Measurements from ENCODE around the gene ATG7. TPM values are rescaled to one million over a fixed set of nuclear protein-coding genes. Genes with fewer than 3 reads are reported as not detected.
"Not testable (repeated sequence)": the region's sequence is repeated elsewhere in the genome, so short reads cannot be mapped to it uniquely, and the experiment has no call there.

The ATG7 gene
- total RNA-seq, 2 experiments from 2014 or later: 28.3 to 38.2 TPM

DNA sequence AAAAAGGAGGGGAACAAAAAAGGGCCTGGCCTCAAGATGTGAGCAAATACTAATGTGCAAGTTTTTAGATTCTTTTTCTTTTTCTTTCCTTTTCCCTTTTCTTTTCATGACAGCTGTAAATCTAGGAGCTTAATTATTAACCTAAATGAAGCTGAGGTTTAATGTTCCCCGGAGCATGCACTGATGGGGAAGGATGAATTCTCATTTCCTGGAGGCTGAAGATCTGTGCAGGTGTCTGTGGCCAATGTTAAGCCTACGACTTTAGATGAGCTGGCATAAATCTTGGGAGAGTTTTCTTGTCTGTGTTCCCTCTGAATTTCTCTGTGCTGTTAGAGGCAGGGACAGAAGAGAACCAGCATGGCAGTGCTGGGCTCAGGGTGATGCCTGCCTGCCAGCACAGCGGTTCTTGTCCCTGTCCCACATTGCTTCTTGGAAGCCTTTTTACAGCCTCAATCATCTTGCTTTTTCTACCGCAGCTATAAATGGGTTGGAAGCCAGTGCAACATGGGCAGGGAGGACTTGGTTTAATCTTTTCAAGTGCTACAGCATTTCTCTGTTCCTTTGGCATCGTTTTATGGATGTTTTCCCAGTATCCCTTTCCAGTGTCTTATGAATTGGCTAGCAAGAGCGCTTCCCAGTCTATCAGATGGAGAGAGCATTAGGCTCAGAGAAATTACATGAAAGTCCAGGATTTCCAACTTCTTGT is 119.1 kb downstream of the ATG7 start:
- H3K9me3 Mint-ChIP-seq (ENCODE audit: low read depth): no peaks in the 10 kb centered on the region
- DNase-seq (no peak), ATAC-seq (no peak)
- H3K36me3 Mint-ChIP-seq: no peaks in the 10 kb centered on the region
- no peaks in the 10 kb centered on the region for H3K27me3 Mint-ChIP-seq
- H3K4me3 Mint-ChIP-seq: no peak overlapping the region
- H3K4me1 Mint-ChIP-seq: peaks cover 10% of the 10 kb centered on the region
- CTCF ChIA-PET: interaction anchor here (0.8 to 2.3 kb wide), 3 partner anchors 11 to 439 kb away, joined by 3 to 13 read pairs (median 3); no protein-coding TSS in a partner anchor
- H3K27ac Mint-ChIP-seq: no peak overlapping the region

DNA sequence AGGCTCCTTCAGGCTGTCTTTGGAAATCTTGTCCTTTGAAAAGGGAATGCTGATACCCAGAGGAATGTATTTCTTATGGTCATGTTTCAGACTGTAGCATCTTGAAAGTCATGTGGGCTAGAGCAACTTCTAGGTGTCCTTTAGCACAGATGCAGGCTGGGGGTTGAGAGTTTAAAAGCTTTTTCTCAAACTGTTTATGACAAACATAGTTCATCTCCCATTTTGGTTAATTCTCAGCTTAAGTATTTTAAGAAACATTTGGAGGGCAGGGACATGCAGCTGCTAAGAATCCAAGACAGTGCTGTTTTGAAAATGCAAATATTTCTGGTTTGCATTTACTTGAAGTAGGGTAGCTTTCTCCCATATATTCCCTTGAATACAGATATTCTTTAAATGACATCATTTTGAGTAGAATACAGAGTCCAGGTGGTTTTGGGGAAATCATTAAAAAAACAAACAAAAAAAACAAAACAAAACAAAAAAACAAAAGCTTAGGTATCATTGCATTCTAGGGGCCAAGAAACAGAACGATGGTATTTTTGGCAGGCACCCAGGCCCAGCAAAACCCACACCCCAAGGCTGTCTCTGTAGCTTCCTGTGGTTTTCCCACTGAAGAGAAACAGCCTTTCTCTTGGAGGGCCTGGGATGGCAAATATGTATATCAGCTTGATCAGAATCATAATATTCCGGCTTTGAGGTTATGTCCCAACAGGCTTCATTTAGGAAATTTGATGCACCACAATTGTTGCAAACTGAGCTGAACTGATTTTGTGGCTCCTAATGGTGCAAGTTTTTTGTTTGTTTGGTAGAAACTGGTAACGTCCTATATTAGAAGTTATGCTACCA is 120.0 kb downstream of the ATG7 start:
- peaks cover 10% of the 10 kb centered on the region for H3K4me1 Mint-ChIP-seq
- ATAC-seq: no peak
- no peak overlapping the region for H3K27ac Mint-ChIP-seq
- H3K9me3 Mint-ChIP-seq (ENCODE audit: low read depth): no peaks in the 10 kb centered on the region
- H3K4me3 Mint-ChIP-seq: no peak overlapping the region
- no peak for DNase-seq
- no peaks in the 10 kb centered on the region for H3K27me3 Mint-ChIP-seq
- H3K36me3 Mint-ChIP-seq: no peaks in the 10 kb centered on the region
- CTCF ChIA-PET: interaction anchor here (0.8 to 2.3 kb wide), 2 partner anchors 12 to 438 kb away, joined by 3 to 13 read pairs; no protein-coding TSS in a partner anchor

DNA sequence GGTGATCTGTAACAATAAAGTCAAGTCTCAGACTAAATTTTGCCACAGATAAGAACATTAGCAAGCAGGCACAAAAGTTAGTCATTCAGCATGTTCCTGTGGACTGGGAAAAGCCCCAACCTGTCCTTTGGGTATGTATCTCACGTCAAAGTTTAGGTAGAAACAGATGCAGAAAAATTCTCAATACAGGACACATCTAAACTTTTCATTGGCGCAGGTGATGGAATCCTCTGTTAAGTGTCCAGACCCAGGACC is 120.6 kb downstream of the ATG7 start:
- no peaks in the 10 kb centered on the region for H3K36me3 Mint-ChIP-seq
- H3K4me3 Mint-ChIP-seq: no peak overlapping the region
- no peak for ATAC-seq
- no peak overlapping the region for H3K27ac Mint-ChIP-seq
- H3K9me3 Mint-ChIP-seq (ENCODE audit: low read depth): no peaks in the 10 kb centered on the region
- CTCF ChIA-PET: no interaction called here
- DNase-seq: no peak
- H3K27me3 Mint-ChIP-seq: no peaks in the 10 kb centered on the region
- peaks cover 10% of the 10 kb centered on the region for H3K4me1 Mint-ChIP-seq

DNA sequence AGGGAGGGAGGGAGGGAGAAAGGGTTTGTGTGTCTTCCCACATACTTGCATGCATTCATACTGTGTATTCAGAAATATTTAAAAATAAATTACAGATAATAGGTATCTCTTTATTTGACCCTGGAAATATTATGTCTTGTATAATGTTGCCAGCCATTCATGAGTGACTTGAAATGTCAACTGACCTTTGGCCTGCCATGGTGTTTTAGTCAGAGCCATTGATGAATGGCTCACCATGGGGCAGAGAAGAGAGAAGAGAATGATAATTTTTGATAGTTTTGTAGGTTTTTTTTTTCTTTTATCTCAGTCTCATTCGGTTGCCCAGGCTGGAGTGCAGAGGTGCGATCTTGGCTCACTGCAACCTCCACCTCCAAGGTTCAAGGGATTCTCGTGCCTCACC is 121.2 kb downstream of the ATG7 start:
- DNase-seq (no peak), ATAC-seq (no peak)
- Mint-ChIP-seq H3K4me1 (peaks cover 10% of the 10 kb centered on the region), H3K27ac (no peak overlapping the region), H3K4me3 (no peak overlapping the region), H3K9me3 (ENCODE audit: low read depth) (no peaks in the 10 kb centered on the region), H3K27me3 (no peaks in the 10 kb centered on the region), H3K36me3 (no peaks in the 10 kb centered on the region)
- CTCF ChIA-PET: no interaction called here

DNA sequence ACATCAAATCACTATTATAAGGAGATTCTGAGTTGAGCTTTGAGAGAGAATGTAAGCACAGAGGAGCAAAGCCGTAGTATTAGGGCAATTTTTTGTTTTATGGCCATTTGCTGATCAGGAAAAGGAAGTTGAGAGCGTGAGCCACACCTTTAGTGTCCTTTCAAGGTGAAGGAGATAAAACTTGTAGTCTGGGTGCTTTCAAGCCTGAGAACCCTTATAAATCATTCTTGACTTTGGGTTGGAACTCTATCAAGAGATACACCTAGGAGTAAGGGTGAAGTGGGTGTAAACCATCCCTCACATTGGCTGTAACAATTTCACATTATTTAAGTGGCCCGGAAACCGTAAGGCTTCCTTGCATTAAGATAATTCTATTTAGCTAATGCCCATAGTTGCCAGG is 122.2 kb downstream of the ATG7 start:
- Mint-ChIP-seq H3K27ac (no peak overlapping the region), H3K4me1 (peaks cover 10% of the 10 kb centered on the region), H3K4me3 (no peak overlapping the region), H3K27me3 (no peaks in the 10 kb centered on the region), H3K9me3 (ENCODE audit: low read depth) (no peaks in the 10 kb centered on the region), H3K36me3 (no peaks in the 10 kb centered on the region)
- DNase-seq: no peak
- no peak for ATAC-seq
- CTCF ChIA-PET: no interaction called here

DNA sequence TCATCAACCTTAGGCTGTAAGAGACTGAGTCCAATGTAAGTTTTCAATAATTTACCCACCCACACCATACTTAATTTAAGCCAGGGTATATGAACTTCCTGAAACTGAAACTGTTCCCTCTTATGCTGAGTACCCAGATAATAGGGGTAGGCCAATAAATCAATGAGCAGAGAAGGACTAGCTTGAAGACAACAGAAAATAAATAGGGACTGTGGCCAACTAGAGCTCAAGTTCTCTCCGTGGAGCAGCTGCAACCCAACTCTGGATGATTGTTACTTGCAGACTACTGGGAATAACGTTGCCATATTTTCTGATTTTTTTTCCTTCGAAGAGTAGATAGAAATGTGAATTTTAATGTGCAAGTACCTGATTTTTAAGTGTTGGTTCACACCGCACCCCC is 128.0 kb downstream of the ATG7 start:
- DNase-seq (no peak), ATAC-seq (no peak)
- Mint-ChIP-seq H3K9me3 (ENCODE audit: low read depth) (peaks cover 5% of the 10 kb centered on the region), H3K27ac (no peak overlapping the region), H3K4me1 (no peaks in the 10 kb centered on the region), H3K4me3 (no peak overlapping the region), H3K27me3 (no peaks in the 10 kb centered on the region), H3K36me3 (peaks cover 8% of the 10 kb centered on the region)
- CTCF ChIA-PET: no interaction called here

DNA sequence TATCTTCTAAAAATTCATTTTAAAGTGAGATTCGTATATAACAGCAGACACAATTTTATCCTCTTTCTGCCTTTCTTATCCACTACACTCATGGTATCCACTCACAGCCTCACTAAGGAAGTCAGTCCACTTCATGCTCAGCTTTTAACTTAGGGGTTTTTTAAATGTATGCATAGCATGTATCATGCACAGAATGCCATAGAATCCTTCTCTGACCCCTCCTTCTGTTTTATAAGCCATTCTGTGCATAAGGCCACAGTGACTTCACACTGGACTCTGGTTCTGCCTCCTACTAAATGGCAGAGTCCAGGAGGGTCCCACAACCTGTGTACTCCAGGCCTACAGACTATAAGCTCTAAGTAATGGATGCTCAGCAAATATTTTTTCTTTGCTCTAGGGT is 129.2 kb downstream of the ATG7 start:
- no peak overlapping the region for H3K4me3 Mint-ChIP-seq
- H3K27me3 Mint-ChIP-seq: no peaks in the 10 kb centered on the region
- CTCF ChIA-PET: no interaction called here
- no peaks in the 10 kb centered on the region for H3K4me1 Mint-ChIP-seq
- peaks cover 8% of the 10 kb centered on the region for H3K9me3 Mint-ChIP-seq (ENCODE audit: low read depth)
- ATAC-seq: no peak
- peaks cover 15% of the 10 kb centered on the region for H3K36me3 Mint-ChIP-seq
- no peak for DNase-seq
- H3K27ac Mint-ChIP-seq: no peak overlapping the region

DNA sequence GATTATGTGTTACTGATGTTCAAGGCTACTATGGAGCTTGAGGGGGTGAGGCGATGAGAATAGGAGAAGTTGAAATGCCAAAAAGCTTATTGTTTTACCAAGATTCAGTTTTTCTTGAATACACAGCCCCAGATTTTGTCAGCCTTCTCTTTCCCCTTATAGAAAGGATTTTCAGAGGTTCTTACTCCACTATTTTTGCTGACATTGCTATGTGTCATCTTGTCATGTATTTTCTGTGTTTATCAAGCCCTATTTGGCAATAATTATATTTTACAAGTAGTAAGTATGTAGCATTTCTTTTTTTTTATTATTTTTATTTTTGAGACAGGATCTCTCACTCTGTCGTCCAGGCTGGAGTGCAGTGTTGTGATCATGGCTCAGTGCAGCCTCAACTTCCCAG is 133.1 kb downstream of the ATG7 start:
- DNase-seq: no peak
- no peaks in the 10 kb centered on the region for H3K4me1 Mint-ChIP-seq
- no peak overlapping the region for H3K27ac Mint-ChIP-seq
- H3K4me3 Mint-ChIP-seq: no peak overlapping the region
- CTCF ChIA-PET: no interaction called here
- H3K27me3 Mint-ChIP-seq: no peaks in the 10 kb centered on the region
- peaks cover 44% of the 10 kb centered on the region for H3K36me3 Mint-ChIP-seq
- no peak for ATAC-seq
- H3K9me3 Mint-ChIP-seq (ENCODE audit: low read depth): peaks cover 29% of the 10 kb centered on the region

DNA sequence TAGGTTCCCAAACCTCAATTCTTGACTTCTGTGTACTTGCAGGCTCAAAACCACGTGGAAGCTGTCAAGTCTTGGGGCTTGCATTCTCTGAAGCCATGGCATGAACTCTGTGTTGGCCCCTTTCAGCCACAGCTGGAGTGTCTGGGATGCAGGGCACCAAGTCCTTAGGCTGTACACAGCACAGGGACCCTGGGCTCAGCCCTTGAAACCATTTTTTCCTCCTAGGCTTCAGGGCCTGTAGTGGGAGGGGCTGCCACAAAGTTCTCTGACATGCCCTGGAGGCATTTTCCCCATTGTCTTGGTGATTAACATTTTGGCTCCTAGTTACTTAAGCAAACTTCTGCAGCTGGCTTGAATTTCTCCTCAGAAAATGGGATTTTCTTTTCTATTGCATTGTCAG is 135.4 kb downstream of the ATG7 start:
- Mint-ChIP-seq H3K36me3 (peaks cover 45% of the 10 kb centered on the region), H3K4me3 (no peak overlapping the region), H3K27me3 (no peaks in the 10 kb centered on the region), H3K4me1 (no peaks in the 10 kb centered on the region), H3K9me3 (ENCODE audit: low read depth) (peaks cover 32% of the 10 kb centered on the region), H3K27ac (no peak overlapping the region)
- CTCF ChIA-PET: no interaction called here
- ATAC-seq: no peak
- no peak for DNase-seq

DNA sequence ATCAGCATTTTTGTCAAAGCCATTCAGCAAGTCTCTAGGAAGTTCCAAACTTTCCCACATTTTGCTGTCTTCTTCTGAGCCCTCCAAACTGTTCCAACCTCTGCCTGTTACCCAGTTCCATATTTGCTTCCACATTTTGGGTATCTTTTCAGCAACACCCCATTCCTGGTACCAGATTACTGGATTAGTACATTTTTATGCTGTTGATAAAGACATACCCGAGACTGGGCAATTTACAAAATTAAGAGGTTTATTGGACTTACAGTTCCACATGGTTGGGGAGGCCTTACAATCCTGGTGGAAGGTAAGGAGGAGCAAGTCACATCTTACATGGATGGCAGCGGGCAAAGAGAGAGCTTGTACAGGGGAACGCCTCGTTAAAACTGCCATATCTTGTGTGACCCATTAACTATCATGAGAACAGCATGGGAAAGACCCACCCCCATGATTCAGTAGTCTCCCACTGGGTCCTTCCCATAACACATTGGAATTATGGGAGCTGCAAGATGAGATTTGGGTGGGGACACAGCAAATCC is 136.2 kb downstream of the ATG7 start:
- H3K27ac Mint-ChIP-seq, H3K27me3 Mint-ChIP-seq, CTCF ChIA-PET, ATAC-seq, H3K4me3 Mint-ChIP-seq, H3K4me1 Mint-ChIP-seq, DNase-seq: not testable (repeated sequence)
- peaks cover 32% of the 10 kb centered on the region for H3K9me3 Mint-ChIP-seq (ENCODE audit: low read depth)
- H3K36me3 Mint-ChIP-seq: peaks cover 47% of the 10 kb centered on the region

DNA sequence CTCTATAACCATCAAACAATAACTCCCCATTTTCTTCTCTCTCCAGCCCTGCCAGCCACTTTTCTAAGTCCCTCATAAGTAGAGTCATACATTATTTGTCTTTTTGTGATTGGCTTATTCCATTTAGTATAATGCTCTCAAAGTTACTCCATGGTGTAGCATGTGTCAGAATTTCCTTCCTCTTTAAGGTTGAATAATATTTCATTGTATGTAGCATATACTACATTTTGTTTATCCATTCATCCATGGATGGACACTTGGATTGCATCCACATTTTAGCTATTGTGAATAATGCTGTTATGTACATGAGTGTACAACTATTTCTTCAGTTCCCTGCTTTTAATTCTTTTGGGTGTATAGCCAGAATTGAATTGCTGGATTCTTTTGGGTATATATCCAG is 138.4 kb downstream of the ATG7 start:
- DNase-seq (no peak), ATAC-seq (no peak)
- H3K27me3 Mint-ChIP-seq: no peaks in the 10 kb centered on the region
- no peaks in the 10 kb centered on the region for H3K4me1 Mint-ChIP-seq
- H3K4me3 Mint-ChIP-seq: no peak overlapping the region
- no peak overlapping the region for H3K27ac Mint-ChIP-seq
- H3K9me3 Mint-ChIP-seq (ENCODE audit: low read depth): peaks cover 36% of the 10 kb centered on the region
- CTCF ChIA-PET: no interaction called here
- peaks cover 47% of the 10 kb centered on the region for H3K36me3 Mint-ChIP-seq

DNA sequence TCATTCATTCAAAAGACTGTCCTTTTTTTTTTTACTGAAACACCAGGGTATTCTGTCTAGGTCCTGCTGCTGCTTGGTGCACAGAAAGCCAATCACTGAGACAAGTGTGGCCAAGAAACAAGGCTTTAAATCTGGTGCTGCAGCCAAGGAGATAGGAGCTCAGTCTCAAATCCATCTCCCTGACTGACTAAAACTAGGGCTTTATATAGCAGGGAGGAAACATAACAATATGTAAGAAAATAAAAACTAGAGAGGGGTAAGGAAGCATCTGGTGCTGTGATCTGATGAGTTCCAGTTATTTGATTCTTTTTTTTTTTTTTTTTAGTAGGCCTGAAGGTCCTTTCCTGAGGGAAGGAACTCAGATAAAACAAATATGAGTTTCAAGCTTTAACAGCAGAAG is 139.8 kb downstream of the ATG7 start:
- peaks cover 29% of the 10 kb centered on the region for H3K9me3 Mint-ChIP-seq (ENCODE audit: low read depth)
- H3K4me1 Mint-ChIP-seq: no peaks in the 10 kb centered on the region
- CTCF ChIA-PET: interaction anchor here (0.9 kb wide), 1 partner anchor 20 kb away, joined by 3 read pairs; no protein-coding TSS in a partner anchor
- H3K27ac Mint-ChIP-seq: no peak overlapping the region
- ATAC-seq (no peak), DNase-seq (no peak)
- H3K27me3 Mint-ChIP-seq: no peaks in the 10 kb centered on the region
- H3K36me3 Mint-ChIP-seq: peaks cover 36% of the 10 kb centered on the region
- no peak overlapping the region for H3K4me3 Mint-ChIP-seq

DNA sequence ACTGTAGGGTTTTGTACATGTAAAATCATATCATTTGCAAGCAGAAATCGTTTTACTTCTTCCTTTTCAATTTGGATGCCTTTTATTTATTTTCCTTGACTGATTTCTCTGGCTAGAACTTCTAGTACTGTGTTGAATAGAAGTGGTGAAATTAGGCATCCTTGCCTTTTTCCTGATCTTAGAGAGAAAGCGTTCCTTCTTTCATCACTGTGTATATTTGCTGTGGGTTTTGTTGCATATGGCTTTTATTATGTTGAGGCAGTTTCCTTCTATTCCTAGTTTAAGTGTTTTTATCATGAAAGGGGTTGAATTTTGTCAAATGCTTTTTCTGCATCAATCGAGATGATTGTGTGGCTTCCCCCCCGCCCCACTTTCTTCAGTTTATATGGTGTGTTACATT is 140.9 kb downstream of the ATG7 start:
- peaks cover 26% of the 10 kb centered on the region for H3K9me3 Mint-ChIP-seq (ENCODE audit: low read depth)
- no peaks in the 10 kb centered on the region for H3K27me3 Mint-ChIP-seq
- CTCF ChIA-PET: interaction anchor here (0.9 kb wide), 1 partner anchor 19 kb away, joined by 3 read pairs; no protein-coding TSS in a partner anchor
- H3K27ac Mint-ChIP-seq: no peak overlapping the region
- no peaks in the 10 kb centered on the region for H3K4me1 Mint-ChIP-seq
- DNase-seq: no peak
- H3K36me3 Mint-ChIP-seq: peaks cover 27% of the 10 kb centered on the region
- ATAC-seq: no peak
- H3K4me3 Mint-ChIP-seq: no peak overlapping the region

DNA sequence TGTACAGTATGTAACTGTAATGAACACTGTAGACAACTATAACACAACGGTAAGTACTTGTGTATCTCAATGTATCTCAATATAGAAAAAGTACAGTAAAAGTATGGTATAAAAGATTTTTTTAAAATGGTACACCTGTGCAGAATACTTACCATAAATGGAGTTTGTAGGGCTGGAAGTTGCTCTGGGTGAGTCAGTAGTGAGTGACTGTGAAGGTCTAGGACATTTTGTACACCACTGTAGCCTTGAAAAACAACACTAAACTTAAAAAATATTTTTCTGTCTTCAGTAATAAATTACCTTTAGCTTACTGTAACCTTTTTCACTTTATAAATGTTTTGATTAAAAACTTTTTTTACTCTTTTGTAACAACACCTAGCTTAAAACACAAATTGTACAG is 142.9 kb downstream of the ATG7 start:
- H3K9me3 Mint-ChIP-seq (ENCODE audit: low read depth): peaks cover 13% of the 10 kb centered on the region
- CTCF ChIA-PET: no interaction called here
- peaks cover 13% of the 10 kb centered on the region for H3K36me3 Mint-ChIP-seq
- no peak overlapping the region for H3K27ac Mint-ChIP-seq
- no peak for ATAC-seq
- H3K4me1 Mint-ChIP-seq: no peaks in the 10 kb centered on the region
- no peak for DNase-seq
- no peaks in the 10 kb centered on the region for H3K27me3 Mint-ChIP-seq
- no peak overlapping the region for H3K4me3 Mint-ChIP-seq

Data from activated CD8-positive, alpha-beta memory T cell treated with anti-CD3 and anti-CD28 coated beads, Interleukin-2, amount 10 ng/mL, durations not matched to agents 7 days and 5 days (primary cell).